GM23248 (cell line): ENCODE data around the gene HEPN1. TPM values are rescaled to one million over a fixed set of nuclear protein-coding genes. Genes with fewer than 3 reads are reported as not detected.

ENCODE experiments used
- DNase-seq: peaks from one replicate; pipeline ENCODE4 v3.0.0-alpha.2; 2015
- H2AFZ ChIP-seq: fragments of 200-600 bp; sonication (generic); 2 replicates; pipeline ENCODE4 v1.6.1; 2016; ENCODE audit warnings: antibody characterized with exemption
- H3F3A ChIP-seq: fragments of 200-600 bp; sonication (generic); 2 replicates; pipeline ENCODE4 v1.6.1; 2016; ENCODE audit warnings: mild to moderate bottlenecking, antibody characterized with exemption, mixed run types; ENCODE audit not compliant: insufficient read depth
- H3K27ac ChIP-seq: fragments of 200-600 bp; sonication (generic); 2 replicates; pipeline ENCODE4 v1.5.1; 2016; ENCODE audit warnings: mild to moderate bottlenecking
- H3K27me3 ChIP-seq: fragments of 200-600 bp; sonication (generic); replicated peaks from 2 replicates; pipeline ENCODE4 v1.6.1; 2016; ENCODE audit warnings: mild to moderate bottlenecking; ENCODE audit not compliant: insufficient read depth
- H3K36me3 ChIP-seq: fragments of 200-600 bp; sonication (generic); 2 replicates; pipeline ENCODE4 v1.6.1; 2016; ENCODE audit warnings: low read depth, mild to moderate bottlenecking
- H3K4me1 ChIP-seq: fragments of 200-600 bp; sonication (generic); 2 replicates; pipeline ENCODE4 v1.6.1; 2016; ENCODE audit warnings: mild to moderate bottlenecking; ENCODE audit not compliant: insufficient read depth
- H3K4me2 ChIP-seq: fragments of 200-600 bp; sonication (generic); one replicate; pipeline ENCODE4 v1.6.1; 2016; ENCODE audit warnings: mild to moderate bottlenecking; ENCODE audit not compliant: unreplicated experiment
- H3K4me3 ChIP-seq: fragments of 200-600 bp; sonication (generic); 2 replicates; pipeline ENCODE4 v1.5.1; 2016; ENCODE audit warnings: mild to moderate bottlenecking
- H3K79me2 ChIP-seq: fragments of 200-600 bp; sonication (generic); 2 replicates; pipeline ENCODE4 v1.6.1; 2016; ENCODE audit warnings: mild to moderate bottlenecking; ENCODE audit not compliant: insufficient read depth
- H3K9ac ChIP-seq: fragments of 200-600 bp; sonication (generic); 2 replicates; pipeline ENCODE4 v1.6.1; 2016; ENCODE audit warnings: mild to moderate bottlenecking
- H3K9me2 ChIP-seq: fragments of 200-600 bp; sonication (generic); 2 replicates; pipeline ENCODE4 v1.6.1; 2016; ENCODE audit warnings: mixed run types, mild to moderate bottlenecking, moderate library complexity; ENCODE audit not compliant: insufficient read depth
- H3K9me3 ChIP-seq: fragments of 200-600 bp; sonication (generic); one replicate; pipeline ENCODE4 v1.6.1; 2017; ENCODE audit warnings: low read depth
- H4K20me1 ChIP-seq: fragments of 200-600 bp; sonication (generic); 2 replicates; pipeline ENCODE4 v1.6.0; 2016; ENCODE audit not compliant: insufficient read depth
- EZH2 ChIP-seq: fragments of 200-600 bp; sonication (generic); IDR thresholded peaks from 2 replicates; pipeline ENCODE4 v1.6.1; 2018; ENCODE audit warnings: antibody characterized with exemption, mild to moderate bottlenecking; ENCODE audit not compliant: insufficient read depth, poor library complexity, severe bottlenecking
- EZH2phosphoT487 ChIP-seq: fragments of 200-600 bp; sonication (generic); IDR thresholded peaks from 2 replicates; pipeline ENCODE4 v1.6.1; 2018; ENCODE audit warnings: antibody characterized with exemption, moderate library complexity, mild to moderate bottlenecking, low read depth; ENCODE audit not compliant: insufficient read depth
- WGBS, 2 experiments: methylation state at CpG; one replicate each; pipeline ENCODE4 v1.1.6; 2015 to 2017; ENCODE audit warnings: low lambda C conversion rate in 2 of 2, low coverage in 1 of 2; ENCODE audit errors: missing lambda C conversion rate in 2 of 2; 5-methylcytosine and 5-hydroxymethylcytosine counted together
- in situ Hi-C: fragments of 300-500 bp; cut with MboI; formaldehyde crosslinking; loops from 2 replicates; pipeline ENCODE4 v1.15.0; 2020
- polyA plus RNA-seq: library from polyadenylated mRNA; unstranded; fragments of >200 nt; fragmentation: Nextera tagmentation; extraction: Ambion mirVana; gene quantifications from 2 replicates; pipeline ENCODE4 v1.2.1, GENCODE V29; 2016
- total RNA-seq: library from RNA; depleted of rRNA; stranded (reverse); fragments of >200 nt; shearing (Covaris generic); gene quantifications from 2 replicates; pipeline ENCODE4 v1.2.3, GENCODE V29; 2014

The HEPN1 gene
- total and polyA plus RNA-seq, 2 experiments from 2014 or later: not detected

- Histone ChIP-seq H3K79me2 (no peaks in the 10 kb centered on the region), H3K4me1 (peaks cover 35% of the 10 kb centered on the region), H3K9ac (no peak overlapping the region), H3K36me3 (no peaks in the 10 kb centered on the region), H3K27me3 (no peaks in the 10 kb centered on the region), H3K4me2 (no peak overlapping the region), H3K27ac (peak overlapping the region; percentile 52), H4K20me1 (no peaks in the 10 kb centered on the region), H3K4me3 (no peak overlapping the region), H3F3A (peaks cover 22% of the 10 kb centered on the region), H2AFZ (peak overlapping the region; percentile 29), H3K9me3 (no peaks in the 10 kb centered on the region), H3K9me2 (no peaks in the 10 kb centered on the region)
- WGBS, 2 experiments: 48 to 51% methylated on average over 6 of the region's 6 CpGs
- peak; percentile 72 for DNase-seq
- in situ Hi-C loops: no loop called here
- TF ChIP-seq EZH2phosphoT487: no peak
- no peak for TF ChIP-seq EZH2
Measured at GRCh38 chr11:124938206-124938765, 19.2 kb downstream of the HEPN1 start.

DNA sequence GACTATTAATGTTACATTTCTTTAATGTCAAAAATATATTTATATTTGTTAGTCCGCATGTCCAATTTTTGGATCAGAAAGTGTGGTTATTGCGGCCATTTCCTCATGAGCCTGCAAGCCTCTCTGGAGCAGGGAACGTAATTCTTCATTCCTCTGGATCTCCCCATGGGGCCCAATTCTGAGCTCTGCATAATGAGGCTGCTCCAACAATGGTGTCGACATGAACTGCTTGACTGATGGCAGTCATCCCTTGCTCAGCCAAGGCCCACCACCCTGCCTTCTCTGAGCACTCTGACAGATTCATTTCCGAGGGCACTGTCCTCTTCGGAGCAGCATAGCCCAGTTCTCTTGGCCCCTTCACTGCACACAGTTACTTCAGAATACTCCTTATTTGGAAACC lies 19.9 kb downstream of the HEPN1 start:
- no peaks in the 10 kb centered on the region for H3K36me3 ChIP-seq
- H3F3A ChIP-seq: peaks cover 15% of the 10 kb centered on the region
- H3K79me2 ChIP-seq: no peaks in the 10 kb centered on the region
- peak overlapping the region; percentile 52 for H3K27ac ChIP-seq
- H3K9me3 ChIP-seq: no peaks in the 10 kb centered on the region
- 78 to 79% methylated on average over 6 of the region's 6 CpGs for WGBS, 2 experiments
- H3K9ac ChIP-seq: no peak overlapping the region
- H3K4me1 ChIP-seq: peaks cover 31% of the 10 kb centered on the region
- H3K4me2 ChIP-seq: no peak overlapping the region
- in situ Hi-C loops: no loop called here
- TF ChIP-seq EZH2: no peak
- TF ChIP-seq EZH2phosphoT487: no peak
- H3K27me3 ChIP-seq: no peaks in the 10 kb centered on the region
- H2AFZ ChIP-seq: no peak overlapping the region
- no peak overlapping the region for H3K4me3 ChIP-seq
- no peaks in the 10 kb centered on the region for H3K9me2 ChIP-seq
- no peak for DNase-seq
- H4K20me1 ChIP-seq: no peaks in the 10 kb centered on the region

- DNase-seq: no peak
- 60 to 80% methylated on average over 1 of the region's 1 CpG for WGBS, 2 experiments
- Histone ChIP-seq H3K79me2 (no peaks in the 10 kb centered on the region), H3F3A (peaks cover 6% of the 10 kb centered on the region), H3K4me2 (no peak overlapping the region), H3K27ac (no peak overlapping the region), H3K9ac (no peak overlapping the region), H3K4me1 (peaks cover 19% of the 10 kb centered on the region), H2AFZ (no peak overlapping the region), H3K9me2 (no peaks in the 10 kb centered on the region), H3K4me3 (no peak overlapping the region), H4K20me1 (no peaks in the 10 kb centered on the region), H3K36me3 (no peaks in the 10 kb centered on the region), H3K9me3 (no peaks in the 10 kb centered on the region), H3K27me3 (no peaks in the 10 kb centered on the region)
- no peak for TF ChIP-seq EZH2phosphoT487
- no peak for TF ChIP-seq EZH2
- in situ Hi-C loops: no loop called here
Measured at GRCh38 chr11:124941703-124942102, 22.7 kb downstream of the HEPN1 start.

GRCh38 chr11:124942466-124943253 lies 23.6 kb downstream of the HEPN1 start:
- Histone ChIP-seq H3K4me3 (no peak overlapping the region), H3K4me1 (peaks cover 22% of the 10 kb centered on the region), H3K9me3 (no peaks in the 10 kb centered on the region), H3K9me2 (no peaks in the 10 kb centered on the region), H3K27me3 (no peaks in the 10 kb centered on the region), H4K20me1 (no peaks in the 10 kb centered on the region), H3K36me3 (no peaks in the 10 kb centered on the region), H3F3A (peaks cover 12% of the 10 kb centered on the region), H2AFZ (0 out of 2 replicates have a peak overlapping the region, but pooled peaks have one; percentile 15), H3K27ac (no peak overlapping the region), H3K4me2 (no peak overlapping the region), H3K9ac (no peak overlapping the region), H3K79me2 (no peaks in the 10 kb centered on the region)
- WGBS, 2 experiments: 48 to 49% methylated on average over 6 of the region's 6 CpGs
- in situ Hi-C loops: no loop called here
- no peak for DNase-seq
- no peak for TF ChIP-seq EZH2
- no peak for TF ChIP-seq EZH2phosphoT487
